ENCODE data around the gene TUT1. TPM values are rescaled to one million over a fixed set of nuclear protein-coding genes. Genes with fewer than 3 reads are reported as not detected.
A peak's percentile ranks its signal among the peaks of the same experiment; 100 is the strongest.

The TUT1 gene
- 17.6 TPM for total RNA-seq
- long read RNA-seq, transcript TUT1-202 (9 exons, 2,826 nt), result major isoform, 25 of 55 reads
- long read RNA-seq, partial matches to known transcripts, result 18 of 55 reads
- long read RNA-seq, other reads (novel, unspliced or antisense), result 12 of 55 reads

- H3K9me3 ChIP-seq, result no peaks in the 10 kb centered on the region
- intact Hi-C loops (cut with DNase I), result no loop called here
- H3K4me1 ChIP-seq, result peaks cover 29% of the 10 kb centered on the region
- H3K27me3 ChIP-seq, result no peaks in the 10 kb centered on the region
- ATAC-seq (peak; percentile 96), DNase-seq (peak; percentile 96)
- peaks cover 57% of the 10 kb centered on the region for H3K36me3 ChIP-seq
- peak within 1 kb of the TSS; percentile 71 for H3K4me3 ChIP-seq
- no peak for TF ChIP-seq CTCF (IDR thresholded peaks at IDR 0.05)
- H3K27ac ChIP-seq, result peak within 1 kb of the TSS; percentile 93
Observed at GRCh38 chr11:62591448-62592145, at the start of gene TUT1. TSS of gene TUT1 (minus strand) at chr11:62591523. CDS start at chr11:62591485, 38 bp downstream.

- no peaks in the 10 kb centered on the region for H3K27me3 ChIP-seq
- no peaks in the 10 kb centered on the region for H3K4me1 ChIP-seq
- no peak for DNase-seq
- TF ChIP-seq CTCF (IDR thresholded peaks at IDR 0.05), result no peak
- ATAC-seq, result no peak
- intact Hi-C loops (cut with DNase I), result no loop called here
- H3K9me3 ChIP-seq, result no peaks in the 10 kb centered on the region
- H3K36me3 ChIP-seq, result peaks cover 99% of the 10 kb centered on the region
- H3K27ac ChIP-seq, result no peak overlapping the region
- H3K4me3 ChIP-seq, result no peak overlapping the region
Observed at GRCh38 chr11:62632492-62632891, 41.2 kb upstream of the TUT1 start.

GRCh38 chr11:62627713-62628112 is 36.4 kb upstream of the TUT1 start:
- Histone ChIP-seq H3K4me1 (peaks cover under 1% of the 10 kb centered on the region), H3K27ac (no peak overlapping the region)

GRCh38 chr11:62622476-62623089 is 31.3 kb upstream of the TUT1 start:
- H3K4me1 ChIP-seq, result peaks cover 18% of the 10 kb centered on the region
- H3K4me3 ChIP-seq, result peak overlapping the region; percentile 83
- peaks cover 25% of the 10 kb centered on the region for H3K36me3 ChIP-seq
- no peak for DNase-seq
- peak overlapping the region; percentile 90 for H3K27ac ChIP-seq
- H3K27me3 ChIP-seq, result no peaks in the 10 kb centered on the region
- intact Hi-C loops (cut with DNase I), result no loop called here
- no peak for ATAC-seq
- no peaks in the 10 kb centered on the region for H3K9me3 ChIP-seq
- no peak for TF ChIP-seq CTCF (IDR thresholded peaks at IDR 0.05)

More at GRCh38 chr11:62627713-62628112, 36.4 kb upstream of the TUT1 start:
- ATAC-seq (no peak), DNase-seq (no peak)
- Histone ChIP-seq H3K9me3 (no peaks in the 10 kb centered on the region), H3K36me3 (peaks cover 76% of the 10 kb centered on the region), H3K27me3 (no peaks in the 10 kb centered on the region), H3K4me3 (no peak overlapping the region)
- intact Hi-C loops (cut with DNase I), result no loop called here
- no peak for TF ChIP-seq CTCF (IDR thresholded peaks at IDR 0.05)

GRCh38 chr11:62621567-62622470 is 30.5 kb upstream of the TUT1 start, which contains the start of gene B3GAT3:
TSS of gene B3GAT3 (minus strand) at chr11:62621986. CDS start at chr11:62621947, 39 bp downstream.
- intact Hi-C loops (cut with DNase I), result no loop called here
- no peak for TF ChIP-seq CTCF (IDR thresholded peaks at IDR 0.05)
- no peaks in the 10 kb centered on the region for H3K9me3 ChIP-seq
- H3K4me1 ChIP-seq, result peaks cover 18% of the 10 kb centered on the region
- peak within 1 kb of the TSS; percentile 83 for H3K4me3 ChIP-seq
- DNase-seq, result peak; percentile 100
- H3K27me3 ChIP-seq, result no peaks in the 10 kb centered on the region
- peak; percentile 99 for ATAC-seq
- peak within 1 kb of the TSS; percentile 90 for H3K27ac ChIP-seq
- peaks cover 23% of the 10 kb centered on the region for H3K36me3 ChIP-seq
